ENCODE results near the gene CAMK1D. TPM values are rescaled to one million over a fixed set of nuclear protein-coding genes. Genes with fewer than 3 reads are reported as not detected.

Gene CAMK1D
- total and polyA plus RNA-seq, 10 of the 15 experiments (the other 5 are each of a cell fraction or from before 2014, with no cell fraction given): 2.1 to 35.5 (median 14.7) TPM

GRCh38 chr10:12589791-12590190, 240.4 kb downstream of the CAMK1D start (continued):
- TF ChIP-seq ZNF207 (IDR thresholded peaks at IDR 0.05; ENCODE audit: borderline replicate concordance) (no peak), ZNF217 (IDR thresholded peaks at IDR 0.05) (no peak), MAX (IDR thresholded peaks at IDR 0.05; ENCODE audit: low read depth, low read length) (no peak), ZZZ3 (IDR thresholded peaks at IDR 0.05; ENCODE audit: control insufficient read depth, insufficient read length, low read depth) (no peak), POLR2AphosphoS2 (IDR thresholded peaks at IDR 0.05; ENCODE audit: low read depth, low read length) (no peak), MXI1 (IDR thresholded peaks at IDR 0.05; ENCODE audit: low read depth, low read length) (no peak), SMAD5 (IDR thresholded peaks at IDR 0.05; ENCODE audit: low read depth) (no peak), CHD4 (IDR thresholded peaks at IDR 0.05) (no peak)

- H3K4me3 ChIP-seq: no peak overlapping the region
- 47% methylated on average over 17 of the region's 17 CpGs for WGBS (ENCODE audit: insufficient coverage, insufficient replicate concordance, low lambda C conversion rate, missing lambda C conversion rate)
- H3K4me1 ChIP-seq (ENCODE audit: control insufficient read depth, insufficient read depth, low read length): peaks cover 12% of the 10 kb centered on the region
- H3K9me3 ChIP-seq (replicated peaks; ENCODE audit: control insufficient read depth, insufficient read depth, low read length): peaks cover 3% of the 10 kb centered on the region; the same call in 2 of the 3 replicates
- intact Hi-C loops (cut with micrococcal nuclease; ENCODE audit: unreplicated experiment): no loop called here
- no peaks in the 10 kb centered on the region for H3K36me3 ChIP-seq (ENCODE audit: control insufficient read depth in 2 of 2, insufficient read depth in 2 of 2, low read length in 1 of 2)
- H4K20me1 ChIP-seq (ENCODE audit: control insufficient read depth, insufficient read depth): no peaks in the 10 kb centered on the region
- ATAC-seq: no peak
- H3K27me3 ChIP-seq (replicated peaks in 1 of 2; ENCODE audit: control insufficient read depth in 2 of 2, insufficient read depth in 2 of 2, low read length in 1 of 2): no peaks in the 10 kb centered on the region
- H3K4me2 ChIP-seq (ENCODE audit: control insufficient read depth, insufficient read depth): no peak overlapping the region
- H3K27ac ChIP-seq (ENCODE audit: control insufficient read depth, insufficient read depth): no peak overlapping the region
- in situ Hi-C loops (cut with MboI): no loop called here
- ChIA-PET SMC1A (ENCODE audit: uncharacterized antibody, unreplicated experiment) (interaction anchor here (0.5 to 1.7 kb wide), 6 partner anchors 9 to 154 kb away, joined by 3 to 12 read pairs (median 3); no protein-coding TSS in a partner anchor), POLR2A (no interaction called here), CTCF (interaction anchor here (0.6 to 1.5 kb wide), 2 partner anchors 65 to 87 kb away, joined by 4 read pairs; no protein-coding TSS in a partner anchor), RAD21 (ENCODE audit: unreplicated experiment) (interaction anchor here (0.6 kb wide), 1 partner anchor 12 kb away, joined by 3 read pairs; no protein-coding TSS in a partner anchor)
- no peak overlapping the region for H3K9ac ChIP-seq (ENCODE audit: control insufficient read depth, insufficient read depth, low read length)
- no TSS peak for BruUV-seq (replicated peaks)
- no peak overlapping the region for H2AFZ ChIP-seq (ENCODE audit: control insufficient read depth, low read depth, low read length)
- FAIRE-seq: no peak
- DNase-seq (ENCODE audit: low read depth, low spot score): no peak
- no peaks in the 10 kb centered on the region for H3K79me2 ChIP-seq (ENCODE audit: control insufficient read depth, insufficient read depth, low read length)
- TF ChIP-seq FOXM1 (IDR thresholded peaks at IDR 0.05; ENCODE audit: low read depth, low read length) (no peak), SP1 (IDR thresholded peaks at IDR 0.05; ENCODE audit: low read depth, low read length) (no peak), PAX8 (IDR thresholded peaks at IDR 0.05) (no peak), SMC3 (IDR thresholded peaks at IDR 0.05; ENCODE audit: borderline replicate concordance, low read length) (no peak), RBBP5 (conservative IDR thresholded peaks at IDR 0.05) (no peak), PKNOX1 (IDR thresholded peaks at IDR 0.05) (no peak), SMAD5 (IDR thresholded peaks at IDR 0.05; ENCODE audit: low read depth) (no peak), ATF2 (IDR thresholded peaks at IDR 0.05; ENCODE audit: low read length) (no peak), BRCA1 (IDR thresholded peaks at IDR 0.05; ENCODE audit: low read depth, low read length) (no peak), POLR2AphosphoS2 (IDR thresholded peaks at IDR 0.05; ENCODE audit: low read depth, low read length) (no peak), BHLHE40 (IDR thresholded peaks at IDR 0.05; ENCODE audit: borderline replicate concordance in 1 of 2, low read depth in 2 of 2, low read length in 1 of 2) (no peak), JUND (IDR thresholded peaks at IDR 0.05; ENCODE audit: low read depth, low read length) (no peak), RELA (IDR thresholded peaks at IDR 0.05; ENCODE audit: borderline replicate concordance, partially characterized antibody) (no peak)
These were observed 241.6 kb downstream of the CAMK1D start for GRCh38 chr10:12590675-12591659.

Data from GM12878 (cell line).